H1 (cell line): ENCODE results near the gene PLCB2.

Source experiments
- BRCA1 ChIP-seq: IDR thresholded peaks from 2 replicates; pipeline ENCODE4 v1.6.1; 2012; ENCODE audit warnings: low read depth, low read length, improper control_type of control experiment
- CTCF ChIP-seq, 3 experiments: IDR thresholded peaks; 1 replicate in 2 of 3; 2 replicates in 1 of 3; pipeline versions ENCODE4 v1.5.1 to v1.6.1; 2011; ENCODE audit warnings: low read length in 3 of 3, mild to moderate bottlenecking in 3 of 3, inconsistent platforms in 2 of 3, low read depth in 1 of 3, moderate library complexity in 1 of 3; ENCODE audit not compliant: insufficient read depth in 1 of 3; ENCODE audit errors: control extremely low read depth in 1 of 3
- PHF8 ChIP-seq: fragments of 200-600 bp; sonication (generic); conservative IDR thresholded peaks from 2 replicates; pipeline ENCODE4 v1.7.1; 2012; ENCODE audit warnings: low read depth, mild to moderate bottlenecking, inconsistent platforms, low read length, moderate library complexity
- POLR2AphosphoS5 ChIP-seq: IDR thresholded peaks from 2 replicates; pipeline ENCODE4 v1.6.1; 2011; ENCODE audit warnings: low read depth, low read length
- RAD21 ChIP-seq, 2 experiments: IDR thresholded peaks in 1 of 2; conservative IDR thresholded peaks in 1 of 2; 2 replicates each; pipeline ENCODE4 v1.6.1; 2011; ENCODE audit warnings: low read depth in 2 of 2, low read length in 2 of 2, improper control_type of control experiment in 1 of 2, inconsistent platforms in 1 of 2, mild to moderate bottlenecking in 1 of 2, moderate library complexity in 1 of 2
- SIN3A ChIP-seq, 2 experiments: IDR thresholded peaks in 1 of 2; conservative IDR thresholded peaks in 1 of 2; 2 replicates each; pipeline ENCODE4 v1.6.1; 2011 to 2012; ENCODE audit warnings: low read length in 2 of 2, improper control_type of control experiment in 1 of 2, low read depth in 1 of 2, mild to moderate bottlenecking in 1 of 2
- SP2 ChIP-seq: IDR thresholded peaks from 2 replicates; pipeline ENCODE4 v1.6.1; 2012; ENCODE audit warnings: mild to moderate bottlenecking, low read length, inconsistent platforms
- SRF ChIP-seq: IDR thresholded peaks from 2 replicates; pipeline ENCODE4 v1.6.1; 2011; ENCODE audit warnings: mild to moderate bottlenecking, low read depth, low read length, moderate library complexity
- SUZ12 ChIP-seq: fragments of 200-600 bp; sonication (generic); IDR thresholded peaks from 2 replicates; pipeline ENCODE4 v1.6.1; 2012; ENCODE audit warnings: mild to moderate bottlenecking, inconsistent platforms, low read length, moderate library complexity, mixed read lengths
- TEAD4 ChIP-seq: IDR thresholded peaks from 2 replicates; pipeline ENCODE4 v1.6.1; 2012; ENCODE audit warnings: low read depth, low read length, inconsistent platforms, mixed read lengths
- YY1 ChIP-seq: IDR thresholded peaks from 2 replicates; pipeline ENCODE4 v1.6.1; 2011; ENCODE audit warnings: low read depth, mild to moderate bottlenecking, low read length
- ZNF274 ChIP-seq: IDR thresholded peaks from 2 replicates; pipeline ENCODE4 v1.7.0; 2012; ENCODE audit warnings: low read length, borderline replicate concordance; ENCODE audit errors: extremely low read depth
- TF ChIP-seq, protein P1 (sequence below): IDR thresholded peaks from 2 replicates; pipeline ENCODE4 v1.6.1; 2011; ENCODE audit warnings: low read depth, mild to moderate bottlenecking, low read length; ENCODE audit not compliant: insufficient read depth

DNA sequence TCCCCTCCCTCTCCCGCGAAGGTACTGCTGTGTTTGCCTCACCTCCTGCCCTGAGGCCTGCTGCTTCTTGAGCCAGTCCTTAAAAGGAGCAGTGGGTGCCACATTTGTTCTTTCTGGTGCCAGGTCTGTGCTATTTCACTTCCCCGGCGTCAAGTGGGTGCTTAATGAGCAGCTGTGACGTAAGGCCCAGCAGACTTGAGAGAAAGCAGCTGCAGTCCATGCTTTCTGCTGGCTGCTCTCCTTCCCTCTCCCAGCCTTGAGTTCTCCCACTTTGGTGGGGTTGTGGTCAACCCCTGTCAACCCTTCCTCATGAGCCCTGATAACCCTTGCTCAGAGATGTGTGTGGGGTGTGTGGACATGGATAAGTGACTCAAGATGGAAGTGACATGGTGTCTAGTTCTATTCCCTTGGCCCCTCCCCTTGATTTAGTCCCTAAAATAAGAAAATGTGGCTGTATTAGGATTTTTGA, 22.7 kb upstream of the PLCB2 start:
- no peak for TF ChIP-seq CTCF (IDR thresholded peaks at IDR 0.05; ENCODE audit: control extremely low read depth in 1 of 3, insufficient read depth in 1 of 3, low read depth in 1 of 3, low read length in 3 of 3)
- TF ChIP-seq SP2, result no peak
- no peak for TF ChIP-seq SUZ12
- no peak for TF ChIP-seq SRF
- TF ChIP-seq ZNF274, result no peak
- TF ChIP-seq, protein P1, sequence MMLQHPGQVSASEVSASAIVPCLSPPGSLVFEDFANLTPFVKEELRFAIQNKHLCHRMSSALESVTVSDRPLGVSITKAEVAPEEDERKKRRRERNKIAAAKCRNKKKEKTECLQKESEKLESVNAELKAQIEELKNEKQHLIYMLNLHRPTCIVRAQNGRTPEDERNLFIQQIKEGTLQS, result no peak
- TF ChIP-seq TEAD4, result no peak
- TF ChIP-seq POLR2AphosphoS5, result no peak
- TF ChIP-seq PHF8, result no peak
- no peak for TF ChIP-seq BRCA1
- no peak for TF ChIP-seq SIN3A (conservative IDR thresholded peaks at IDR 0.05 in 1 of 2, IDR thresholded peaks at IDR 0.05 in 1 of 2; ENCODE audit: low read depth in 1 of 2, low read length in 2 of 2)
- no peak for TF ChIP-seq RAD21 (IDR thresholded peaks at IDR 0.05 in 1 of 2, conservative IDR thresholded peaks at IDR 0.05 in 1 of 2; ENCODE audit: low read depth in 2 of 2, low read length in 2 of 2)
- no peak for TF ChIP-seq YY1
